Stimulated activated CD8-positive, alpha-beta memory T cell treated with anti-CD3 and anti-CD28 coated beads, Interleukin-7, amount 100 ng/mL, for 48 hours (primary cell): ENCODE results near the gene CCDC77.

ENCODE experiments used
- DNase-seq, 2 donors: peaks; one replicate each; pipeline ENCODE4 v3.0.0-alpha.2; 2020; ENCODE audit warnings: low read depth in 1 of 2; ENCODE audit errors: extremely low read depth in 1 of 2

The CCDC77 gene

DNA sequence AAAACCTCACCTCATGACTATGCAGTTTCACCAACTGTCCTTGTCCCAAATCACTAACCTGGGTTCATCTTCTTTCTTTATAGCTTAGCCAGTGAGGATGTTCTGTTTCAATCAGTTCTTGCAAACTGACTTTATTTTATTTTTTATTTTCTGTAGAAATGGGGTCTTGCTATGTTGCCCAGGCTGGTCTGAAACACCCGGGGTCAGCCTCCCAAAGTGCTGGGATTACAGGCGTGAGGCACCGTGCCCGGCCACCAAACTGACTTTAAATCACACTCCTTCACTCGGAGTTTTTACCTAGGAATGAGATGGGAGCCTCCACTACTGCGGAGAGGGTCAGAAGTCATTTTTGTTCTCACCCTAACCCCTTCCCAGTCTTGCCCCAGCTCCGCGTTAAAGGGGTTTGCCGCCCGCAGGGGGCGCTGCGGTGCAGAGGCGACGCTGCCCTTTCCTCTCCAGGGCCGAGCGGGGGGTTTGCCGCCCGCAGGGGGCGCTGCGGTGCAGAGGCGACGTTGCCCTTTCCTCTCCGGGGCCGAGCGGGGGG is 51.3 kb downstream of the CCDC77 start:
- peak in 1 of 2 donors; percentile 61 for DNase-seq

DNA sequence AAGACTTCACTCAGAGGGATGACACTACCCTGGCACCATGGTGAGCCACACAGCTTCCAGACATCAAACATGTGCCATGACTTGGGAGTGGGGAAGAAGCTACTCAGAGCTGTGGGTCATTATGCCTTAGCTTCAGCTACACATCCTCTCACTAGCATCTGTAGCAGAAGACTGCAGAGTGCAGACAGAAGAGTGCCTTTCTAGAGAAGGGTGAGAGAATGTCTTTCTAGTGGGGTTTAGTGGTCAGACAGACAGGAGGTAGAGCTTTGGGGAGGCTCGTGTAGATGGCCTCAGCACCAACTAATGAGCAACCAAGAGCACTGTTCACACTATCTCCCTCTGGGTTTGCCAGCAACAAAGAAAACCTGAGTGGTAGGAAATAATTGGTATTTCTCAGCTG is 53.4 kb downstream of the CCDC77 start:
- DNase-seq: no peak

DNA sequence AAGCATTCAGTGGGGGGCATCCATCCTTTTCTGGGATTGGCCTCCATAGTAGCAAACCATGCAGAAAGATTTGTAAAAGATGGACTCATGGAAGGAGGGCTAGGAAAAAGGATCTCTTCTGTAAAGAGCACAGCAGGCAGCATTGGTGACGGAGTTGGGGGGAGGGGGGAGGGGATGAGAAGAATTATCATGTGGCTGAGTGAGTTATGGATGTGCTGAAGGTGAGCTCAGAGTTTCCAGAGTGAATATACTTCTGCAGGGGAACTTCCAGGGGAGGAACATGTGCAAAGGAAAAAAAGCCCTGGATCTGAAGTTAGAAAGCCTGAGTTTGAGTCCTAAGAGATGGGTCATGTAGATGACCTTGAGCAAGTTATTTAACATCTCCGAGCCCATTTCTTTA is 54.4 kb downstream of the CCDC77 start:
- no peak for DNase-seq

DNA sequence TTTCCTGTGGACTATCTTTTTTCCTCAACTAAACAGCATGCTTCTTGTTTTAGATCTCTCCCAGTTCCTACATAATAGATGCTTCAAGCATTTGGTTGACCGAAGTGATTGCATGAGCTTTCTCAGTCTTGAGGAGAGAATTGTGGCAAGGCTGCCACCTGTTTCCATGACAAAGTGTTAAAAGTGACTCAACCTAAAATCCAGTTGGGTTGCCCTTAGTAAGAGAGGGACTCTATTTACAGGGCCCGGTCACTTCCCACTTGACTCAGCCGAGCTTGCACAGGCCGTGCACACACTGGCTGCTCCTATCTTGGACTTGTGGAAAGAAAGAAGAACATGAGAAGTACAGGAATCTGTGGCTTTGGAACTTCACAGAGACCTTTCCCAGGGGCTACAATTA is 56.2 kb downstream of the CCDC77 start:
- no peak for DNase-seq

DNA sequence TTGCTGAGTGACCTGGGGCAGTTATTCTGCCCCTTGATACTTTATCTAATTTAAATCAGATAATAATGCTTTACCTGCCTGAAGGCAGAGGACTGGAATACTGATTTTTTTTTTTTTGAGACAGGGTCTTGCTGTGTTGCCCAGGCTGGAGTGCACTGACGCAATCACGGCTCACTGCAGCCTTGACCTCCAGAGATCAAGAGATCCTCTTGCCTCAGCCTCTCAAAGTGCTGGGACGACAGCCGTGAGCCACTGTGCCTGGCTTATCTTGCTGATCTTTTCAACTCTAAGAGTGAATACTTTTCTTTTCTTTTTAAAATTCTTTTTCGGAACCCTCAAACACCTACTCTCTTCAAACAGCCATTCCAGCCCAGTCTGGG is 57.6 kb downstream of the CCDC77 start:
- no peak for DNase-seq

DNA sequence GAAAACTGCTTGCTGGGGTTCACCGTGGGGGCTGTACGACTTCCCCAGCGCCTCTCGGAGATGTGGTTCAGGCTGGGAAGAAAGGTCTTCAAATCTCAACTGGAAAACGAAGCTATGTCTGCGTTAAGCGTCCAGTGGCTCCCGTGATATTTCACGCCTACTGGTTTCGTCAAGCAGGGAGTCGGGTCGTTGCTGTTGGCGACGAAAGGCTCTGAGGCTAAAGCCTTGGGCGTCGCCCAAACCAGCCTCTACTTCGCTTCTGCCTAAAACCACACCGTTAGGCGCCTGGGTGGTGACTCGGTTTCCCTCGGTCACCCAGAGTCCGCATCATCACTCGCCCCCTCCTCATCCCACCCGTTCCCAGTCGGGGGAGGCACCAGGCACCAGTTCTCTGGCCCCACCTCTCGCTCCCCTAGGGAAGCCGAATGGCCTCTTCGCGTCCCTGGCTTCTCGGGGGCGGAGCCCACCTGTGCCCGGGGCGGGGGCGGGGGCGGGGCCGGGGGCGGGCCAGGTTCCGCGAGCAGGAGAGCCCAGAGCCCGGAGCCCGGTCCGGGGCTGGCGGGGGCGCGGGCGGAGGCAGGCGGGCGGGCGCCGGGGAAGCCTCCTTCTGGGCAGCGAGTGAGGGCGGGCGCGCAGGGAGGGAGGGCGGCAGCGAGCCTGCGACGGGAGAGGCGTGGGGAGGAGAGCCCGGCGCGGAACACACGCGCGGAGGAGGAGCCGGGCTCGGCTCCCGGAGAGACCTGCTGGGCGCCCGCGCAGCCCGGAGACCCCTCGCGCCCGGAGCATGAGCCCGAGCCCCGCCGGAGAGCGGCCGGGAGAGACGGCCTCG is 58.2 kb downstream of the CCDC77 start, which contains the start of gene B4GALNT3:
B4GALNT3 (plus strand) TSS at position 510 of the 829 bp plus-strand sequence. CDS start 438 bp downstream, outside the sequence.
- peak in 1 of 2 donors; percentile 8 for DNase-seq

DNA sequence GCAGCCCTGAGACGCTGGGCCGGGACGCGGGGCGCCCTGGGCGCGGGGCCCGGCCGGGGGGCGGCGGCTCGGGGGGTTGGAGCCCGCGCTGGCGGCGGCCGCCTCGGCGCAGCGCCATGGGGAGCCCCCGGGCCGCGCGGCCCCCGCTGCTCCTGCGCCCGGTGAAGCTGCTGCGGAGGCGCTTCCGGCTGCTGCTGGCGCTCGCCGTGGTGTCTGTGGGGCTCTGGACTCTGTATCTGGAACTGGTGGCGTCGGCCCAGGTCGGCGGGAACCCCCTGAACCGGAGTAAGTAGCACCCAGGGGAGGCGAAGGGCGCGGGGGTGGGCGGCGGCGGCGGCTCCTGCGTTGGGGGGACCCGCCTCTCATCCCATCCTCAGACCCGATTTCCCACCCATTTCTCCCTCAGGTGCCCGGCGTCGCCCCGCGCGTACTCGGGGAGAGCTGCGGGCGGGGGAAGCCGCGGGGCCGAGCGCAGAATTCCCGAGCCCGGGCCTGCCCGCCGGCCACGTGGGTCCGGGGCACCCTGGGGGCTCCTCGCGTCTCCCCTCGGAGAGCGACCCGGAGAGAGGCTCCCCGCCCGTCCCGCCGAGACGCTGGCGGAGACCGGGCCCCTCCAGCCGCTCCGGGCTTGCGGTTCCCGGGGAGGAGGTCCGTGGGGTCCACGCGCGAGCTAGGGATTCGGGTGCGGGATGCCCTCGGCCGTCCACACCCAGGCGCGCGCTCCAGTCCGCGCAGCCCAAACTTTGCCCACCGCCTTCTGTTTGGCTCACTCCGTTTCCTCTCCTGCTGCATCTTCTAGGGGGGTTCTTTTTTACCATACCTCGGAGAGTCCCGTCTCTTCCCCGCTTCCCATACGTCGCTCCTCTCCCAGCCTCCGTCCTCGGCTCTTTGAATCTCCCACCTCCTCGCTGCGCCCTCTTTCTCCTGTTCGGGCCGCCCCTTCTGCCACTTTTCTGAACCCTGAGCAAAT is 59.1 kb downstream of the CCDC77 start:
- DNase-seq: peak in 1 of 2 donors; percentile 4

DNA sequence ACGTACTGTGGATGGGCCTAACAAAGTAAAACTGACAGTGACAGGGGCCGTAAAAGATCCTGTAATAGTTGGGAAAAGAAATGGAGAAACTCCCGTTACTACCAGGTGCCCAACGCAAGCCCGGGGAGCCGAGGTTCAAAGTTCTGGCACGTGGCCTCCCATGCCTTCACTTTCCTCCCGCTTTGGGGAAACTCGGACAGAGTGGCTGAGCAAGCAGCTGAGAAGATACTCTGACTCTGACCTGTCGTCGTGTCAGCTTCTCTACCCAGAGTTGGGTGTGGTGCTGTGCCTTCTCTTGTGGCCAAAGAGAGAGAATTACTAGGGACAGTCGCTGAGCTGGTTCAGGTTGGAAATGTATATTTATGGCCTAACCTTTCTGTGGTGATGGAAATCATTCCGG is 60.0 kb downstream of the CCDC77 start:
- no peak for DNase-seq

DNA sequence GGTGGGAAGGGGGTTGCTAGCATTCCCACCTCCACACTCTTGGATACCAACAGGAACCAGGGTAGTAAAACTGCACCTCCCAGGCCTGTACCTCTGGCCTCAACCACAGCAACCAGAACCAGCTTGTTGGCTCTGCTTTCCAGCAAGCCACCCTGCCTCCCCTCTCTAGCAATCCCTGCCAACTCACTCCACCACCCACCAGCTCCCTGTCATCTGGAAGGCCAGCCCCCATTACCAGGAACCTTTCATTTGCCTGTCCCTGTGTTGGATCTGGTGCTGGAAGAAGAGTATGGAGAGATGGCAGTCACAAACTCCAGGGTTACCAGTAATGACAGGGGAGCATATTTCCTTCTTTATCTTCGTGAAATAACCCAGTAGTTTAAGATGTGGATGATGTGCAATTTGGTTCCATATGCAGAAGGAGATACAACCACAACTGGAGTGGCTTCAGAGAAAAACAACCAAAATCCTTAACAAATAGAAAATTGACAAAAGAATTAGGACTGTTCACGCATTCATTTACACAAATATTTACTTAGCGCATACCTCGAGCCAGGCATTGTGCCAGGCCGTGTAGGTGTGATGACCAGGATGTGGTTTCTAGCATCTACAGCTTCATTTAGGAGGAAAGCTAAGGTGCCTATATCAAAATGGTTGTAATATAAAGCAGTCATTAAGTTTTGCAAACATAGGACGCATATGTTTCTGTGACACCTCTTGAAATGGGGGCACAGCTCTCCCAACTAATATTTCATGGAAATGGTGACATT is 61.7 kb downstream of the CCDC77 start:
- no peak for DNase-seq

DNA sequence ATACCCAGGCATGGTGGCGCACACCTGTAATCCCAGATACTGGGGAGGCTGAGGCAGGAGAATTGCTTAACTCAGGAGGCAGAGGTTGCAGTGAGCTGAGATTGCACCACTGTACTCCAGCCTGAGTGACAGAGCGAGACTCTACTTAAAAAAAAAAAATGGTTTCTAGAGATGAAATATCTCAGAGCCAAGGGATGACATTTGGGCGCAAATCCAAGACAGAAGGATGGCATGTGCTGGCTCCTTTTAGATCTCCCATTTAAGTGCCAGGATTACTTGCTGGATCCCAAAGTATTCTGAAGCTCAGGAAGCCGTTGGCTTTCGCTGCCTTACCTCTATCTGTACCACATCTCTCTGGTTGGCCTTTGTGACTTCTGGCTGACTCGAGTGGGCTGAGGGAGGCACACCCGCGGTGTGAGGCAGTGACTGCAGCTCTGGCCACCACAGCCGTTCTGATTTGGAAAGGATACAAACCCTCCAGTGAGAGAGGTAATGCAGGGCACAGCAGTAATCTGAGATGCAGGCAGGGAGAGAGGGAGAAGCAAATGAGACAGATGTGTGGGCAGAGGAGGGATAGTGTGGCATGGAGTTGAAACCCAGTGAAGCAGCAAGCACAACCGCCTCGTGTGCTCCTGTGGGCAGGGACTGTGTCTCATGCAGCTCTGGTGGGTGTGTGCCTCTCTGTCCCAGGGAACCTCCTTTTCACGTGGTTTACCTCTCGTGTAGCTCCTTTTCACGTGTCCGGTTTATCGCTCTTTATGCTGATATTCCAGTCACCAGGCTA is 63.2 kb downstream of the CCDC77 start:
- no peak for DNase-seq

DNA sequence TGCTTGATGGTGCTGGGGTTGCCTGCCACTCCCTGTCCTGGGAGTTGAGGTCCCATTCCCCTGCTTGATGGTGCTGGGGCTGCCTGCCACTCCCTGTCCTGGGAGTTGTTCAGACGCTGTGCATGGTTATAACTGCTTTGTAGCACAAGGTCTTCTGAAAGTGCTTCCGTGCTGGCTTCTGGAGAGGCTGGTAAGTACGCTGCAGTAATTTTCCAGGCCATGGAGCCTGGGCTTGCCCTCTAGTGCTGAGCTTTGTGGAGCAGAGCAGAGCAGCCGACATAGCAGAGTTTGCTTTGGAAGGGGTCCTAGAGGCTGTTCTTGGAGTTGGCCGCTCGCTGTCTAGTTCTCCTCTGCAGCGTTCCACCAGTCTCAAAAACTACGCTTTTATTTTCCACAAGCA is 64.6 kb downstream of the CCDC77 start:
- DNase-seq: no peak

DNA sequence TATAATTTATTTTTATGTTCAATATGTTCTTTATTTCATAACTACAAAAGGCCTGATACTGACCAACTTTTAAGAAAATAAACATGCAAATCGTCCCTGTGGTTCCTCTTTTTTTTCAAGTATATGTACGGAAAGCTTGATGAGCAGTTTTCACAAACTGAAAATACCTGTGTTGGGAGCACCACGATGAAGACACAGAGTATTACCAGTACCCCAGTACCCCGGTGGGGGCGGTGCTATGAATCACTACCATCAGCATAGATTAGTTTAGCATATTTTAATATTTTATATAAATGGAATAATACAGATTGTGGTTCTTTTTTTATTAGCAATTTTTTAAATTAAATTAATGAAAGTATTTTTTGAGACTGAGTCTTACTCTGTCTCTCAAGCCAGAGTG is 65.3 kb downstream of the CCDC77 start:
- DNase-seq: no peak

DNA sequence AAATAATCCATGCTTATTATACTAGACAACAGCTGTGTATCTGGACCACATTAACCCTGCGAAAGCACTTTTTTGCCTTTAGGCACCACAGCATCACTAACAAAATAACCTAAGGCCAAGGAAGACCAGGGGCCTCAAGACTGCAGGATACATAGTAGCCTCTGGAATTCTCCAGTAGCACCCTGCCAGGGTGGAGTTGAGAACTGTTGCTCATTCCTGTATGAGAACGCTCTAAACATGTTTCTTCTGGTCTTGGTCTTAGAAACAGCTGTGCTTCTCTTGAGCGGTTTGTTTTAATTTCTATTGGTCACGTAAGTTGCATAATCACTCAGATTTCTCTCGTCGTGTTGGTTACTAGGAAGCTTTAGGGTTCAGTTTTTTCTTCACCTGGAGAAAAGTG is 66.1 kb downstream of the CCDC77 start:
- DNase-seq: no peak

DNA sequence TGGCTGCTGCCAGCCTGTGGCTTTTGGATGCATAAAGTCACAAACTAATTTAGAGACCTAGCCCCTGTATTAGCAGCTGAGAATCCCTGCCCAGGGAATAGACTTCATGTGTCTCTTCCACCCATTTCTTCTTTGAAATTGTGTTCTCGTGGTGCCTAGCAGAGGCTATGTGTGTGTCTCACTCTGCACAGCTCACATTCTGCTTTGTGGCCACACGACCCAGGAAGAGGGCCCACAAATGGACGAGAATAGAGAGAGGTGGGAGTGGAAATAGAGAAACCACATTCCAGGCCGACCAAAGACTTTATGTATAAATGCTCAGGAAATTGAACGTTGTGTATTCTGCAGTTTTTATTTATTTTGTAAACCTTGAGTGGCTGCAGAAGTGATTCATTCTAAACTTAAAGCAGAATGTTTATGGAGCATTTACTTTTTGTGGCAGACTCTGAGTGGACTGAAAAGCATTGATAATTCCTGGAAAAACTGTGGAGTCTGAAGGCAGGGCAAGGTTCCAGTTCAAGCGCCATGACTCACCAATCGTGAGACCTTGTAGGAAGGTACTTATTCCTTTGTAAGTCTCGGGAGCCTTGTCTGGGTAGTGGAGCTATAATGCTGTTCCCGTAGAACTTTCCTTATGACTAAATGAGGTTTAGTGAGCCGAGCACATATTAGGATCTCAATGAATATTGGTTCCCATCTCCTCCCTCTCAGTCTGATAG is 67.4 kb downstream of the CCDC77 start:
- no peak for DNase-seq

DNA sequence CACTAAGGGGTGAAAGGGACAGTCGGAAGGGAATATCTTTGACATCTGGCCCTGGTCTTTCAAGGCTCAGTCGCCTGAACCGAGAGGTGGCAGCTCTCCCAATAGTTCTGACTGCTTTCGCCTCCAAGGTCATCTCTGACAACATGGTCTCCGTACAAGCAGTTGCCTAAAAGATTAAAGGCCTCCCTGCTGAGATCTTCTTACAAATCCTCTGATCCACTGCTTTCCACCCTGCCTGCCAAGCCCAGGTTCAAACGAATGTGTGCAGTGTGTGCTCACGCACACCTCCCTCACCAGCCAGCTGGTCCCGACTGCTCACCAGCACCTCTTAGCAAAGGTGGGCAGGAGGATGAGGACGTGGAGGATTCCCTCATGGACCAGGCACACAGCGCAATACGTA is 68.7 kb downstream of the CCDC77 start:
- no peak for DNase-seq

DNA sequence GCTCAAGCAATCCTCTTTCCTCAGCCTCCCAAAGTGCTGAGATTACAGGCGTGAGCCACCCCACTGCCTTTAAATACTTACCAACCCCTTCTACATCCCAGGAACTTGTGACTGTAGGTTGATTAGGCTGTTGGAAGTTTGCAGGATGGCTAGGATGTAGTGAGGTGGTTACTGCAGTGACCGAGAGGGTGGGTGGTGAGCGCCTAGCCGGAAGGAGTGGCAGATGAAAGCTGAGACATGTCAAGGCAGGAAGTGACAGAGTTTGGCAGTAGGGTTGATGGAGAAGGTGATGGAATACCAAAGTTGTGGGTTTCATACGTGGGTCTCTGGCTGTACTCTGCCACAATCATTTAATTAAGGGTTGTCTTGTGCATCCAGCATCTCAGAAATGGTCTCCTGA is 71.8 kb downstream of the CCDC77 start:
- DNase-seq: no peak

DNA sequence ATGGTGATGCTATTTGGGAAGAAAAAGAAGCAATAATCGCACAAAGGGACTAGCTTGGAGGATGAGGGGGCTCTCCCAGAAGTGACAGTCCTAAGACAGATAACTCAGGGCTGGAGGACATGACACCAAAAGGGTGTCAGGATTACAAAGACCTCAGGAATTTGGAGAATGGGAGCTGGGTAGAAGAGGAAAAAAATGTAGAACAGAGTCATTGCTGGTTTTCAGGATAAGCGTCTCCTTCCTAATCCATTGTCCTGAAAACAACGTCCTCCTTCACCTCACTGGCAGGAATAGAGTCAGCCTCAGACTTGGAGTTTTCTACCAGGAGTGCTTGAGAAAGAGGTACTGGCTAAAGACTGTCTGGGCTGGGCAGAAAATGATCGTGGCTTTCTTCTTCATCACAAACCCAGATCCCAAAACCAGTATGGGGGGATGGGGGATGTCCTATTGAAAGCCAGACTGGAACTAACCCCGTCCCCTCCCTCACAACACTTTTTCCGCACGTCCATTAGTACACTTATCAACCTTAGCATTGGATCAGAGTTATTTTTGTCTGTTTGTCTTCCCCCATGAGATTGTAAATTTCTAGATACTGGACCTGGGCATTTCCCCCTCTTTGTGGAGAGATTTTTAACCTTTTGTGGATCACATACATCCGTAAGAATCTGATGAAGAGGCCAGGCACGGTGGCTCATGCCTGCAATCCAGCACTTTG is 72.6 kb downstream of the CCDC77 start:
- DNase-seq: no peak

DNA sequence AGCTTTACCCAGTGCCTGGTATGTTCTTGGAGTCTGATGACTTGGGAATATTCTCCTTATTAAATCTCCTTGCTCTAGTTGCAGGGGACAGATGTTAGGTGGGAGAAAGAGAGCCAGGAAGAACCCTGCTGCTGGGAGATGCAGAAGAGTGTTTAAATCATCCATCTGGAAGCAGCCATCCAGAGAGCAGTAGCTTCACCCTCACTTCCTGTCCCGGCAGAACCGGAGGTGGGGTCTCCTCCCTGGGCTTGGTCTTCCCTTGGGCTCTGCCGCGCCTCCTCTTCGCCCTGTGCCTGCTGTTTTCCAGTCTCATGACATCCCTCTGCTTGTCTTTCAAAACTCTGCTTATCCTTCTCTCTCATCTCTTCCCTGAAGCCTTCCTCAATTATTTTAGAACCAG is 73.8 kb downstream of the CCDC77 start:
- DNase-seq: no peak

DNA sequence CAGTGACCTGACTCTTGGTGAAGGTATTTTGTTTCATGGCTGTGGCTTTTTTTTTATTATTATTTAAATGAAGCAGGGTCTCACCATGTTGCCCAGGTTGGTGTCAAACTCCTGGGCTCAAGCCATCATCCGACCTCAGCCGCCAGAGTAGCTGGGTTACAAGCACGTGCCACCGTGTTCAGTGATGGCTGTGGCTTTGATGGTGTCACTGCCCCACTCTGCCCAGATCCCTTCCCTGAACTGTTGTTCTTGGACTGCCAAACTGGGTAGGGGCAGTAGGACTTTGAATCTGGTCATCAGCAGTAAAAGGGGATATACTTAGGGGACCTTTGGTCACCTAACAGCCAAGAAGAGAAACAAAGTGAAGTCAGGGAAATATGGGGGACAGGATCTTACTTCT is 77.7 kb downstream of the CCDC77 start:
- DNase-seq: no peak
